ENCODE data around the gene GBX2. TPM values are rescaled to one million over a fixed set of nuclear protein-coding genes. Genes with fewer than 3 reads are reported as not detected.
"Not testable (repeated sequence)": the region's sequence is repeated elsewhere in the genome, so short reads cannot be mapped to it uniquely, and the experiment has no call there.

The GBX2 gene
- total and polyA plus RNA-seq, 3 experiments from 2014 or later: not detected

GRCh38 chr2:236143811-236144210 is 24.4 kb downstream of the GBX2 start:
- H3K9me3 ChIP-seq (ENCODE audit: low read length): no peaks in the 10 kb centered on the region
- POLR2A ChIA-PET: no interaction called here
- H3K27ac ChIP-seq (ENCODE audit: low read depth, low read length): no peak overlapping the region
- Mint-ChIP-seq H3K27ac (no peak overlapping the region), H3K27me3 (peaks cover 13 to 26% of the 10 kb centered on the region in 2 donors), H3K9me3 (no peaks in the 10 kb centered on the region), H3K4me1 (no peaks in the 10 kb centered on the region), H3K36me3 (no peaks in the 10 kb centered on the region), H3K4me3 (no peak overlapping the region)
- H3K36me3 ChIP-seq (ENCODE audit: insufficient read depth, low read length): no peaks in the 10 kb centered on the region
- H3K27me3 ChIP-seq (ENCODE audit: insufficient read depth, low read length, poor library complexity, severe bottlenecking): peaks cover 6% of the 10 kb centered on the region
- CTCF ChIA-PET: no interaction called here
- no peaks in the 10 kb centered on the region for H3K4me1 ChIP-seq (ENCODE audit: insufficient read depth, low read length)
- no peak for DNase-seq
- no peak overlapping the region for H3K4me3 ChIP-seq (ENCODE audit: low read length)

- H3K4me1 Mint-ChIP-seq; DNase-seq; H3K9me3 Mint-ChIP-seq; CTCF ChIA-PET; H3K27ac Mint-ChIP-seq; H3K9me3 ChIP-seq (ENCODE audit: low read length); H3K4me1 ChIP-seq (ENCODE audit: insufficient read depth, low read length); H3K36me3 ChIP-seq (ENCODE audit: insufficient read depth, low read length); H3K4me3 ChIP-seq (ENCODE audit: low read length); H3K27ac ChIP-seq (ENCODE audit: low read depth, low read length); POLR2A ChIA-PET; H3K36me3 Mint-ChIP-seq; H3K27me3 ChIP-seq (ENCODE audit: insufficient read depth, low read length, poor library complexity, severe bottlenecking); H3K4me3 Mint-ChIP-seq: not testable (repeated sequence)
- H3K27me3 Mint-ChIP-seq: peaks cover 11 to 26% of the 10 kb centered on the region in 2 donors
Observed at GRCh38 chr2:236141616-236142015, 26.6 kb downstream of the GBX2 start.

- Histone ChIP-seq H3K27ac (ENCODE audit: low read depth, low read length) (no peak overlapping the region), H3K36me3 (ENCODE audit: insufficient read depth, low read length) (no peaks in the 10 kb centered on the region), H3K9me3 (ENCODE audit: low read length) (no peaks in the 10 kb centered on the region), H3K4me3 (ENCODE audit: low read length) (no peak overlapping the region), H3K4me1 (ENCODE audit: insufficient read depth, low read length) (no peaks in the 10 kb centered on the region), H3K27me3 (ENCODE audit: insufficient read depth, low read length, poor library complexity, severe bottlenecking) (no peaks in the 10 kb centered on the region)
- Mint-ChIP-seq H3K36me3 (no peaks in the 10 kb centered on the region), H3K27me3 (peaks cover 0 to 5% of the 10 kb centered on the region in 2 donors), H3K4me1 (no peaks in the 10 kb centered on the region), H3K9me3 (no peaks in the 10 kb centered on the region), H3K27ac (no peak overlapping the region), H3K4me3 (no peak overlapping the region)
- no peak for DNase-seq
- CTCF ChIA-PET: no interaction called here
- POLR2A ChIA-PET: no interaction called here
Observed at GRCh38 chr2:236137066-236137465, 31.1 kb downstream of the GBX2 start.

- no peaks in the 10 kb centered on the region for H3K36me3 ChIP-seq (ENCODE audit: insufficient read depth, low read length)
- DNase-seq: no peak
- no peak overlapping the region for H3K27ac ChIP-seq (ENCODE audit: low read depth, low read length)
- POLR2A ChIA-PET: no interaction called here
- no peak overlapping the region for H3K4me3 Mint-ChIP-seq
- no peaks in the 10 kb centered on the region for H3K9me3 Mint-ChIP-seq
- H3K4me1 ChIP-seq (ENCODE audit: insufficient read depth, low read length): no peaks in the 10 kb centered on the region
- no peak overlapping the region for H3K27ac Mint-ChIP-seq
- no peaks in the 10 kb centered on the region for H3K9me3 ChIP-seq (ENCODE audit: low read length)
- CTCF ChIA-PET: no interaction called here
- H3K4me1 Mint-ChIP-seq: no peaks in the 10 kb centered on the region
- no peaks in the 10 kb centered on the region for H3K27me3 ChIP-seq (ENCODE audit: insufficient read depth, low read length, poor library complexity, severe bottlenecking)
- H3K36me3 Mint-ChIP-seq: no peaks in the 10 kb centered on the region
- H3K4me3 ChIP-seq (ENCODE audit: low read length): no peak overlapping the region
- peaks cover 2 to 5% of the 10 kb centered on the region in 2 donors for H3K27me3 Mint-ChIP-seq
Observed at GRCh38 chr2:236136538-236136937, 31.6 kb downstream of the GBX2 start.

- Mint-ChIP-seq H3K36me3 (no peaks in the 10 kb centered on the region), H3K27ac (no peak overlapping the region), H3K4me3 (no peak overlapping the region), H3K9me3 (no peaks in the 10 kb centered on the region), H3K27me3 (peaks cover 0 to 5% of the 10 kb centered on the region in 2 donors), H3K4me1 (no peaks in the 10 kb centered on the region)
- no peaks in the 10 kb centered on the region for H3K27me3 ChIP-seq (ENCODE audit: insufficient read depth, low read length, poor library complexity, severe bottlenecking)
- H3K27ac ChIP-seq (ENCODE audit: low read depth, low read length): no peak overlapping the region
- no peaks in the 10 kb centered on the region for H3K4me1 ChIP-seq (ENCODE audit: insufficient read depth, low read length)
- no peak overlapping the region for H3K4me3 ChIP-seq (ENCODE audit: low read length)
- no peaks in the 10 kb centered on the region for H3K36me3 ChIP-seq (ENCODE audit: insufficient read depth, low read length)
- no peaks in the 10 kb centered on the region for H3K9me3 ChIP-seq (ENCODE audit: low read length)
- no peak for DNase-seq
- ChIA-PET CTCF (no interaction called here), POLR2A (no interaction called here)
Observed at GRCh38 chr2:236133410-236134012, 34.7 kb downstream of the GBX2 start.

GRCh38 chr2:236131073-236131692 is 37.0 kb downstream of the GBX2 start:
- H3K4me1 Mint-ChIP-seq: no peaks in the 10 kb centered on the region
- peaks cover 0 to 5% of the 10 kb centered on the region in 2 donors for H3K27me3 Mint-ChIP-seq
- Histone ChIP-seq H3K27me3 (ENCODE audit: insufficient read depth, low read length, poor library complexity, severe bottlenecking) (no peaks in the 10 kb centered on the region), H3K9me3 (ENCODE audit: low read length) (no peaks in the 10 kb centered on the region), H3K27ac (ENCODE audit: low read depth, low read length) (no peak overlapping the region), H3K4me3 (ENCODE audit: low read length) (no peak overlapping the region), H3K36me3 (ENCODE audit: insufficient read depth, low read length) (no peaks in the 10 kb centered on the region), H3K4me1 (ENCODE audit: insufficient read depth, low read length) (no peaks in the 10 kb centered on the region)
- ChIA-PET CTCF (no interaction called here), POLR2A (no interaction called here)
- no peak overlapping the region for H3K27ac Mint-ChIP-seq
- H3K36me3 Mint-ChIP-seq: no peaks in the 10 kb centered on the region
- H3K9me3 Mint-ChIP-seq: no peaks in the 10 kb centered on the region
- no peak overlapping the region for H3K4me3 Mint-ChIP-seq
- DNase-seq: no peak

GRCh38 chr2:236130349-236130998 is 37.7 kb downstream of the GBX2 start:
- Histone ChIP-seq H3K9me3 (ENCODE audit: low read length) (no peaks in the 10 kb centered on the region), H3K36me3 (ENCODE audit: insufficient read depth, low read length) (no peaks in the 10 kb centered on the region), H3K4me1 (ENCODE audit: insufficient read depth, low read length) (no peaks in the 10 kb centered on the region), H3K27me3 (ENCODE audit: insufficient read depth, low read length, poor library complexity, severe bottlenecking) (no peaks in the 10 kb centered on the region), H3K27ac (ENCODE audit: low read depth, low read length) (no peak overlapping the region), H3K4me3 (ENCODE audit: low read length) (no peak overlapping the region)
- Mint-ChIP-seq H3K9me3 (no peaks in the 10 kb centered on the region), H3K27ac (peak overlapping the region in 1 of 8 donors; percentile 50), H3K4me3 (no peak overlapping the region), H3K27me3 (peaks cover 0 to 5% of the 10 kb centered on the region in 2 donors), H3K4me1 (no peaks in the 10 kb centered on the region), H3K36me3 (no peaks in the 10 kb centered on the region)
- POLR2A ChIA-PET: no interaction called here
- CTCF ChIA-PET: no interaction called here
- DNase-seq: no peak

GRCh38 chr2:236129935-236130334 is 38.3 kb downstream of the GBX2 start:
- no peak for DNase-seq
- Histone ChIP-seq H3K9me3 (ENCODE audit: low read length) (no peaks in the 10 kb centered on the region), H3K27me3 (ENCODE audit: insufficient read depth, low read length, poor library complexity, severe bottlenecking) (no peaks in the 10 kb centered on the region), H3K4me3 (ENCODE audit: low read length) (no peak overlapping the region), H3K4me1 (ENCODE audit: insufficient read depth, low read length) (no peaks in the 10 kb centered on the region), H3K27ac (ENCODE audit: low read depth, low read length) (no peak overlapping the region), H3K36me3 (ENCODE audit: insufficient read depth, low read length) (no peaks in the 10 kb centered on the region)
- Mint-ChIP-seq H3K4me3 (no peak overlapping the region), H3K27ac (no peak overlapping the region), H3K9me3 (no peaks in the 10 kb centered on the region), H3K27me3 (peaks cover 0 to 5% of the 10 kb centered on the region in 2 donors), H3K4me1 (no peaks in the 10 kb centered on the region), H3K36me3 (no peaks in the 10 kb centered on the region)
- POLR2A ChIA-PET: no interaction called here
- CTCF ChIA-PET: no interaction called here

All from CD8-positive, alpha-beta memory T cell (primary cell).